HG02852 (cell line): ENCODE data around the gene COL4A2.

ENCODE experiments used
- ATAC-seq: cut with Tn5 transposase; IDR thresholded peaks from one replicate; pipeline ENCODE4 v1.9.1; 2021; ENCODE audit warnings: mild to moderate bottlenecking, moderate library complexity; ENCODE audit not compliant: unreplicated experiment

COL4A2 gene

GRCh38 chr13:110272227-110272626, 34.9 kb upstream of the COL4A2 start:
- ATAC-seq = no peak

- no peak for ATAC-seq
Observed at GRCh38 chr13:110272651-110273050, 34.4 kb upstream of the COL4A2 start.

GRCh38 chr13:110273254-110273653, 33.8 kb upstream of the COL4A2 start:
- ATAC-seq = no peak

GRCh38 chr13:110274687-110275086, 32.4 kb upstream of the COL4A2 start:
- no peak for ATAC-seq

- ATAC-seq = no peak
Observed at GRCh38 chr13:110275931-110276552, 31.0 kb upstream of the COL4A2 start.

- ATAC-seq = no peak
Observed at GRCh38 chr13:110276553-110276950, 30.5 kb upstream of the COL4A2 start.

GRCh38 chr13:110277357-110277975, 29.6 kb upstream of the COL4A2 start:
- no peak for ATAC-seq

- no peak for ATAC-seq
Observed at GRCh38 chr13:110278859-110279258, 28.2 kb upstream of the COL4A2 start.

- no peak for ATAC-seq
Observed at GRCh38 chr13:110279684-110280083, 27.4 kb upstream of the COL4A2 start.

- no peak for ATAC-seq
Observed at GRCh38 chr13:110280231-110280813, 26.8 kb upstream of the COL4A2 start.

GRCh38 chr13:110280985-110281688, 25.9 kb upstream of the COL4A2 start:
- ATAC-seq = no peak

GRCh38 chr13:110281736-110282135, 25.3 kb upstream of the COL4A2 start:
- ATAC-seq = no peak

GRCh38 chr13:110282316-110282841, 24.7 kb upstream of the COL4A2 start:
- no peak for ATAC-seq

- no peak for ATAC-seq
Observed at GRCh38 chr13:110283736-110284517, 23.2 kb upstream of the COL4A2 start.

- ATAC-seq = no peak
Observed at GRCh38 chr13:110284779-110285484, 22.2 kb upstream of the COL4A2 start.

GRCh38 chr13:110285991-110286832, 20.9 kb upstream of the COL4A2 start:
- ATAC-seq = no peak

- no peak for ATAC-seq
Observed at GRCh38 chr13:110286833-110287819, 20.0 kb upstream of the COL4A2 start.

GRCh38 chr13:110289174-110289573, 17.9 kb upstream of the COL4A2 start:
- ATAC-seq = no peak
